G401 (cell line): ENCODE measurements around the gene PRPS1L1. TPM values are rescaled to one million over a fixed set of nuclear protein-coding genes. Genes with fewer than 3 reads are reported as not detected.

Source experiments
- DNase-seq: peaks from one replicate; pipeline ENCODE4 v3.0.0-alpha.2; 2015; ENCODE audit warnings: low spot score
- in situ Hi-C: cut with HindIII; loops from 2 replicates; pipeline ENCODE4 v1.10.0; 2016; ENCODE audit warnings: low sequenced_read_pairs, mixed read lengths
- total RNA-seq: library from RNA; depleted of rRNA; stranded (reverse); fragments of >200 nt; shearing (Covaris generic); gene quantifications from 2 replicates; pipeline ENCODE4 v1.2.3, GENCODE V29; 2014; rRNA removed

PRPS1L1 gene
- total RNA-seq, result not detected in 2 replicates

DNA sequence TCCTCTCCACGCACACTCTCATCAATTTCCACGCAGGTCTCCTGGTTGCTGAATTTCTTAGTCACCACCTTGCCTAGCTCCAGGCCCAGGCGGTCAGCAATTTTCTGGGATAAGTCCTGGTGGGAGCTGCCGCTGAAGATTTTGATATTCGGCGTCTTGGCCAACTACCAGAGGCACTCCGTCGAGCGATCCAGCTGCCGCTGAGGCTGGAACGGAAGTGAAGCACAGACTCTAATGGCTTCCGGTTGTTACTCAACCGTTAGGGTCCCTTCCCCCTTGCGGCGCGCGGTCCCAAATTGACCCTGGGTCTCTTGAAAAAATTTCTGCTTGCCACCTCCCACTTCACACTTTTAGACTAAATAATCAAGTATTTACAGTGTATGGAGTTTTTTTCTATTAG lies at the start of gene PRPS1L1:
PRPS1L1 (minus strand) TSS at position 219 of the 400 bp plus-strand sequence.
- no peak for DNase-seq
- in situ Hi-C loops, result no loop called here

GRCh38 chr7:18076461-18076860 lies 48.8 kb upstream of the PRPS1L1 start:
- in situ Hi-C loops, result no loop called here
- no peak for DNase-seq

DNA sequence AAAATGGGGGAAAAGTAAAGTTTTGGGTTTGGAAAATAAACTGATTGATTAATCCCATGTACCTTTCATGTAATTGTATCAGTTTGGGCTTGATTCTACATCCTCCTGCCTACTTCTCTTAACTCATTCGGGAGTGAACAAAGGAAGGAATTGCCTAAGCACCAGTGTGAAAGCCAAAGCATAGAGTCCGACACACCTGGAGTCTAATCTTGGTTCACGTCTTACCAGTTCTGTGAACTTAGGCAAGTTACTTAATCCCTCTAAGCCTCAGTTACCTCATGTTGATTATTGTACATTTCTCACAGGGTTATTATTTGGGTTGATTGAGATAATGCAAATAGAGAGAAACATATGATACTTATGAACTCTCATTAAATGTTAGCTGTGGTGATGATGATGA lies 41.1 kb upstream of the PRPS1L1 start:
- no peak for DNase-seq

DNA sequence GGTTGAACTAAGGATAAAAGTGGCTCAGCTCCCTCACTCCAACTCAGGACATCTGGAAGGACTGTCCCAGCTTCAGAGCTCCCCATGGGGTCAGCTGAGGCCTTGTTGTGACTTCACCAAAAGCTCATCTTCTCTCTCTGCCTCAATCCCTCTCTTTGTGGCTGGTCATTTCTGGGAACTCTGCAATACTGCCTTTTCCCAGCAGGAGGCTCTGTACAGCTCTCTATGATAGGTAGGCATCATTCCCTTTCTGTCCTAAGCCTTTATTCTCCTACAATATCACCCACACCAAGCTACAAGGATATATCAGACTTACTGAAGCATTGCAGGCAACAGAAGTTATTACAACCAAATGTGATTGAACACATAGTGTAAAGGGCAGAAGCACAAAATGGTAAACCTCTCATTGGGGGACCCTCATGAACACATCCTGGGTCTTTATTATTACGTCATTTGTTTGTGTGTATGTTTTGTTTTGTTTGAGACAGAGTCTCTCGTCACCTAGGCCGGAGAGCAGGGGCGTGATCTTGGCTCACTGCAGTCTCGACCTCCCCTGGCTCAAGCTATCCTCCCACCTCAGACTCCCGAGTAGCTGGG lies 36.7 kb upstream of the PRPS1L1 start:
- no peak for DNase-seq
- in situ Hi-C loops, result no loop called here

More for the DNA sequence above, 41.1 kb upstream of the PRPS1L1 start:
- in situ Hi-C loops, result no loop called here

GRCh38 chr7:18063149-18063901 lies 35.7 kb upstream of the PRPS1L1 start:
- no peak for DNase-seq
- in situ Hi-C loops, result no loop called here

DNA sequence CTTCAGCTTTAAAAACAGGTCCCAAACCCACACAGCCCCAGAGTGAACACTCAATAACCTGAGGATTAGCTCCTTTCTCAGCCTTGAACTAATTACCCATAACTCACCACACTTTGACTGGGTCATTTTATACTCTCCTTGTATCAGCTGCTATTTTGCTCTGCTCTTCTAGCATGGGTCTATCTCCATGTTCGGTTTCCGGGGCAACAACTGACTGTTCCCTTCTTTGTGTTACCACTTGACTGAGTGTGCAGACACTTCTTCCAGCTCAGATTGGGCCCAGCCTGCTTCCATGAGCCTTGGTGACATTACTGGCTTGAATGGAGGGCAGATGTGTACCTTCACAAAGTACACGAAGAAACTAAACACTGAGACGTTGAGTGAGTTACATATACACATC lies 31.5 kb upstream of the PRPS1L1 start:
- no peak for DNase-seq
- in situ Hi-C loops, result no loop called here

- no peak for DNase-seq
- in situ Hi-C loops, result no loop called here
Measured at GRCh38 chr7:18053941-18054340, 26.3 kb upstream of the PRPS1L1 start.

- in situ Hi-C loops, result no loop called here
- DNase-seq, result no peak
Measured at GRCh38 chr7:18053177-18053928, 25.7 kb upstream of the PRPS1L1 start.

GRCh38 chr7:18049262-18049661 lies 21.6 kb upstream of the PRPS1L1 start:
- DNase-seq, result no peak
- in situ Hi-C loops, result no loop called here

- in situ Hi-C loops, result no loop called here
- no peak for DNase-seq
Measured at GRCh38 chr7:18046601-18047000, 19.0 kb upstream of the PRPS1L1 start.

GRCh38 chr7:18045171-18045570 lies 17.5 kb upstream of the PRPS1L1 start:
- in situ Hi-C loops, result no loop called here
- no peak for DNase-seq

GRCh38 chr7:18041191-18041590 lies 13.5 kb upstream of the PRPS1L1 start:
- no peak for DNase-seq
- in situ Hi-C loops, result no loop called here

- DNase-seq, result no peak
- in situ Hi-C loops, result no loop called here
Measured at GRCh38 chr7:18040196-18040595, 12.6 kb upstream of the PRPS1L1 start.

DNA sequence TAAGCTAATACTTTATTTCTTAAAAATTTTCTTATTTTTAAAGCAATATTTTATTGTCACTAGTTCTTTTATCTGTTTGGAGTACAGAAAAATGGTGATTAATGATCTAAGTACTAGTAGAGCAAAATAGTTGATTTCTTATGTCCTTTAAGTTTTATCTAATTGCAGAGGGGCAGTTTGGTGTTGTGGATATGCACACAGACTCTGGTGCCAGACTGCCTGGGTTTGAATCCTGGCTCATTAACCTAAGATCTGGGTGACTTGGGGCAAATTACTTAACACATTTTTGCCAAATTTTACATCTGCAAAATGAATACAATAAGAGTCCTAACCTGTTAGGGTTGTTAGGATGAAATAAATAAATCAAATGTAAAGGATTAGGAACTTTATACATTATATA lies 10.7 kb upstream of the PRPS1L1 start:
- in situ Hi-C loops, result no loop called here
- DNase-seq, result no peak

DNA sequence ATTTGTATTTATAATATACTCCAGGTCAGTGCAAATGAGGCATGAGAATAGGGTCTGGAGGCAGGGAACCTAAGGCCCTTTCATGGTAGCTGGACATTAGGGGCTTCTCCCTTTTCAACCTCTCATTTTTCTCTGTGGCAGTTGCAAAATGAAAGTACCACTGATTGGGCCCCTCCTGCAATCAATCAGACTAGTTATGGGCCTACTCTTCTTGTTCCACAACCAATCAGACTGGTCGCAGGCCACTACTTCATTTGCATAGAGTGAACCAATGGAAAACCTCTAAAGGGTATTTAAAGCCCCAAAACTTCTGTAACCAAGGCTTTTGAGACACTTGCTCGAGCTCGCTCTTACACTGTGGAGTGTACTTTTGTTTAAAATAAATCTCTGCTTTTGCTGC lies 10.0 kb upstream of the PRPS1L1 start:
- in situ Hi-C loops, result no loop called here
- DNase-seq, result no peak

GRCh38 chr7:18036783-18037182 lies 9.1 kb upstream of the PRPS1L1 start:
- in situ Hi-C loops, result no loop called here

GRCh38 chr7:18030758-18031157 lies 3.1 kb upstream of the PRPS1L1 start:
- no peak for DNase-seq
- in situ Hi-C loops, result no loop called here

More at GRCh38 chr7:18036783-18037182, 9.1 kb upstream of the PRPS1L1 start:
- DNase-seq, result no peak

DNA sequence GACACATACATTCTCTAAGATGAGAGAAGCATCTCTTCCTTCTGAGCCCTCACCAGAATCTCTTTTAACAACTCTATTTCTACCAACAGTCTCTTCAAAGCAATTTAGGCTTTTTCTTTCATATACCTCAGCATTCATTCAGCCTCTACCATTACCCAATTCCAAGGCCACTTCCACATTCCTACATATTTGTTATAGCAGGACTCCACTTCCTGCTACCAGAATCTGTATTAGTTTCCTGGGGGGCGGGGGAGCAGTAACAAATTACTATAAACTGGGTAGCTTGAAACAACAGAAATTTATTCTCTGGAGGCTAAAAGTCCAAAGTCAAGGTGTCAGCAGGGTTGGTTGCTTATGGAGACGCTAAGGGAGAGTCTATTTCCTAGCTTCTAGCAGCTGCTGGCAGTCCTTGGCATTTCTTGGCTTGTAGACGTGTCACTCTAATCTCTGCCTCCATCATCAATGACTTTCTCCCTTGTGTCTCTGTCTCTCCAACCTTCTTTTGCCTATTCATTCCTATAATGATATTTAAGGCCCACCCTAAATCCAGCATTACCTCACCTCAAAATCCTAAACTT lies 7.4 kb downstream of the PRPS1L1 start:
- no peak for DNase-seq
- in situ Hi-C loops, result no loop called here

DNA sequence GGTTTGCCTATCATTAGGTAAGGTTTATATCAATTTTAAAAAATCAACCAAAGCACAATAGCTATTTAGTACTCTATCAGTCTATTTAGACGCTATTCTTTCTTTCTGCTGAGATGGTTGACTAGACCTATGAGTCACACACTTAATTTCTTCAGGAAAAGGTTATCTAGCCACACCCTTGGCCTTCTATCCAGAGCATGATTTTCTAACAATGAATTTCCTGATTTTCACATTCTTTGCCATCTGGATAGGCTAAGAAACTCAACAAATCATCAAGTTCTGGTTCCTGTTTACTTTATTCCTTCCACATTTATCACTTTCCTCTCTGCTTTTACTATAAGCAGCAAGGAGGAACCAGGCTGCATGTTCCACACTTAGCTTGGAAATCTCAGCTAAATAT lies 8.1 kb downstream of the PRPS1L1 start:
- no peak for DNase-seq
- in situ Hi-C loops, result no loop called here
